ENCODE results near the gene SEPTIN7. TPM values are rescaled to one million over a fixed set of nuclear protein-coding genes. Genes with fewer than 3 reads are reported as not detected.

The SEPTIN7 gene
- total and polyA plus RNA-seq, 9 of the 15 experiments (the other 6 are each of a cell fraction or from before 2014, with no cell fraction given) = 95.0 to 268 (median 163) TPM

DNA sequence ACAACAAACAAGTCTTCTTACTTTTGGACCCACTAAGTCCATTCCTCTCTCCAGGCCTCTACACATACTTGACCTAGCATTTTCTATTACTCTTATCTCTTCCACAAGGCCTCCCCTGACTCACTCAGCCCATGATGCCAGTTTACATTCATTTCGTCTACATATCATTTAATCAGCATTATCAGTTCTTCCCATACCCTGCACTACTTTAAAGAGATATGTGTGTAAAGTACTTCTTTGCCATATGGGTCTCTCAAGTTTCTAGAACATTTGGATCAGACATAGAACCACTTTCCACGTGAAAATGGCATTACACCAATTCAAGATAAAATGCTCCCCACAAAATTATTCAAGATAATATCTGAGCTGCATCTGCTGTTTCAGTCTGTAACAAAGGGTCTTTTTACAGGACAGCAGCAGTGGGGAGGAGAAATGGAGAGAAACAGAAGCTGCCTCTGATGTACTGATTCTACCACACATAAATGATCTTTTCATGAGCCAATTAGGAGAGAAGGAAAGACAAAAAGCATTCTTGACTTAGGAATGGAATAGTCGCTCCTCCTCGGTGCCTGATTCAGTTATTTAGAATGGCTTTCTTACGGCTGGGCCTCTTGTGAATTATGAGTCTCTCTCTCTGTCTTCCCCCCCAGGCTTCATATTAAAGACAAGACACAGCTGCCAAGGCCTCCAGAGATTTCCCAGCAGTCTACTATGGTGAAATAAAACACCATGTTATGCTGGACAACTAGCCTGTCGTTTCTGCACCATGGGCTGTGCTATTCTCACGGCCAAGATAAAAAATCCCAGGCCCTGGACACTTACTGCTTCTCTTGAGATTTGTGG, 46.9 kb upstream of the SEPTIN7 start (continued):
- TF ChIP-seq, protein P1, sequence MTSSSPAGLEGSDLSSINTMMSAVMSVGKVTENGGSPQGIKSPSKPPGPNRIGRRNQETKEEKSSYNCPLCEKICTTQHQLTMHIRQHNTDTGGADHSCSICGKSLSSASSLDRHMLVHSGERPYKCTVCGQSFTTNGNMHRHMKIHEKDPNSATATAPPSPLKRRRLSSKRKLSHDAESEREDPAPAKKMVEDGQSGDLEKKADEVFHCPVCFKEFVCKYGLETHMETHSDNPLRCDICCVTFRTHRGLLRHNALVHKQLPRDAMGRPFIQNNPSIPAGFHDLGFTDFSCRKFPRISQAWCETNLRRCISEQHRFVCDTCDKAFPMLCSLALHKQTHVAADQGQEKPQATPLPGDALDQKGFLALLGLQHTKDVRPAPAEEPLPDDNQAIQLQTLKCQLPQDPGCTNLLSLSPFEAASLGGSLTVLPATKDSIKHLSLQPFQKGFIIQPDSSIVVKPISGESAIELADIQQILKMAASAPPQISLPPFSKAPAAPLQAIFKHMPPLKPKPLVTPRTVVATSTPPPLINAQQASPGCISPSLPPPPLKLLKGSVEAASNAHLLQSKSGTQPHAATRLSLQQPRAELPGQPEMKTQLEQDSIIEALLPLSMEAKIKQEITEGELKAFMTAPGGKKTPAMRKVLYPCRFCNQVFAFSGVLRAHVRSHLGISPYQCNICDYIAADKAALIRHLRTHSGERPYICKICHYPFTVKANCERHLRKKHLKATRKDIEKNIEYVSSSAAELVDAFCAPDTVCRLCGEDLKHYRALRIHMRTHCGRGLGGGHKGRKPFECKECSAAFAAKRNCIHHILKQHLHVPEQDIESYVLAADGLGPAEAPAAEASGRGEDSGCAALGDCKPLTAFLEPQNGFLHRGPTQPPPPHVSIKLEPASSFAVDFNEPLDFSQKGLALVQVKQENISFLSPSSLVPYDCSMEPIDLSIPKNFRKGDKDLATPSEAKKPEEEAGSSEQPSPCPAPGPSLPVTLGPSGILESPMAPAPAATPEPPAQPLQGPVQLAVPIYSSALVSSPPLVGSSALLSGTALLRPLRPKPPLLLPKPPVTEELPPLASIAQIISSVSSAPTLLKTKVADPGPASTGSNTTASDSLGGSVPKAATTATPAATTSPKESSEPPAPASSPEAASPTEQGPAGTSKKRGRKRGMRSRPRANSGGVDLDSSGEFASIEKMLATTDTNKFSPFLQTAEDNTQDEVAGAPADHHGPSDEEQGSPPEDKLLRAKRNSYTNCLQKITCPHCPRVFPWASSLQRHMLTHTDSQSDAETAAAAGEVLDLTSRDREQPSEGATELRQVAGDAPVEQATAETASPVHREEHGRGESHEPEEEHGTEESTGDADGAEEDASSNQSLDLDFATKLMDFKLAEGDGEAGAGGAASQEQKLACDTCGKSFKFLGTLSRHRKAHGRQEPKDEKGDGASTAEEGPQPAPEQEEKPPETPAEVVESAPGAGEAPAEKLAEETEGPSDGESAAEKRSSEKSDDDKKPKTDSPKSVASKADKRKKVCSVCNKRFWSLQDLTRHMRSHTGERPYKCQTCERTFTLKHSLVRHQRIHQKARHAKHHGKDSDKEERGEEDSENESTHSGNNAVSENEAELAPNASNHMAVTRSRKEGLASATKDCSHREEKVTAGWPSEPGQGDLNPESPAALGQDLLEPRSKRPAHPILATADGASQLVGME (CRISPR knock-in tag; IDR thresholded peaks at IDR 0.05) = no peak
- TF ChIP-seq POLR2AphosphoS5 (IDR thresholded peaks at IDR 0.05; ENCODE audit: control insufficient read depth, insufficient read depth, low read depth, low read length) = peak; percentile 33; the same call in 1 of the 2 replicates
- TF ChIP-seq ZKSCAN8 (CRISPR knock-in tag; IDR thresholded peaks at IDR 0.05) = no peak
- TF ChIP-seq ZFP36 (IDR thresholded peaks at IDR 0.05; ENCODE audit: low read depth, low read length, partially characterized antibody) = no peak
- no peak for TF ChIP-seq SMAD1 (IDR thresholded peaks at IDR 0.05; ENCODE audit: low read depth, low read length, partially characterized antibody)
- TF ChIP-seq ELF1 (tag; IDR thresholded peaks at IDR 0.05) = no peak
- TF ChIP-seq ZNF24 (IDR thresholded peaks at IDR 0.05) = peak; percentile 76; the same call in 1 of the 2 replicates
- no peak for TF ChIP-seq HNRNPUL1 (IDR thresholded peaks at IDR 0.05; ENCODE audit: low read length)
- TF ChIP-seq NEUROD1 (IDR thresholded peaks at IDR 0.05; ENCODE audit: borderline replicate concordance, low read depth, low read length, partially characterized antibody) = no peak
- TF ChIP-seq, protein P2, sequence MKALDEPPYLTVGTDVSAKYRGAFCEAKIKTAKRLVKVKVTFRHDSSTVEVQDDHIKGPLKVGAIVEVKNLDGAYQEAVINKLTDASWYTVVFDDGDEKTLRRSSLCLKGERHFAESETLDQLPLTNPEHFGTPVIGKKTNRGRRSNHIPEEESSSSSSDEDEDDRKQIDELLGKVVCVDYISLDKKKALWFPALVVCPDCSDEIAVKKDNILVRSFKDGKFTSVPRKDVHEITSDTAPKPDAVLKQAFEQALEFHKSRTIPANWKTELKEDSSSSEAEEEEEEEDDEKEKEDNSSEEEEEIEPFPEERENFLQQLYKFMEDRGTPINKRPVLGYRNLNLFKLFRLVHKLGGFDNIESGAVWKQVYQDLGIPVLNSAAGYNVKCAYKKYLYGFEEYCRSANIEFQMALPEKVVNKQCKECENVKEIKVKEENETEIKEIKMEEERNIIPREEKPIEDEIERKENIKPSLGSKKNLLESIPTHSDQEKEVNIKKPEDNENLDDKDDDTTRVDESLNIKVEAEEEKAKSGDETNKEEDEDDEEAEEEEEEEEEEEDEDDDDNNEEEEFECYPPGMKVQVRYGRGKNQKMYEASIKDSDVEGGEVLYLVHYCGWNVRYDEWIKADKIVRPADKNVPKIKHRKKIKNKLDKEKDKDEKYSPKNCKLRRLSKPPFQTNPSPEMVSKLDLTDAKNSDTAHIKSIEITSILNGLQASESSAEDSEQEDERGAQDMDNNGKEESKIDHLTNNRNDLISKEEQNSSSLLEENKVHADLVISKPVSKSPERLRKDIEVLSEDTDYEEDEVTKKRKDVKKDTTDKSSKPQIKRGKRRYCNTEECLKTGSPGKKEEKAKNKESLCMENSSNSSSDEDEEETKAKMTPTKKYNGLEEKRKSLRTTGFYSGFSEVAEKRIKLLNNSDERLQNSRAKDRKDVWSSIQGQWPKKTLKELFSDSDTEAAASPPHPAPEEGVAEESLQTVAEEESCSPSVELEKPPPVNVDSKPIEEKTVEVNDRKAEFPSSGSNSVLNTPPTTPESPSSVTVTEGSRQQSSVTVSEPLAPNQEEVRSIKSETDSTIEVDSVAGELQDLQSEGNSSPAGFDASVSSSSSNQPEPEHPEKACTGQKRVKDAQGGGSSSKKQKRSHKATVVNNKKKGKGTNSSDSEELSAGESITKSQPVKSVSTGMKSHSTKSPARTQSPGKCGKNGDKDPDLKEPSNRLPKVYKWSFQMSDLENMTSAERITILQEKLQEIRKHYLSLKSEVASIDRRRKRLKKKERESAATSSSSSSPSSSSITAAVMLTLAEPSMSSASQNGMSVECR (CRISPR knock-in tag; IDR thresholded peaks at IDR 0.05) = no peak
- 0 out of 4 replicates have a peak, but pooled peaks of 1 of the 2 experiments have one; percentile 11 for TF ChIP-seq RCOR1 (IDR thresholded peaks at IDR 0.05; ENCODE audit: borderline replicate concordance in 1 of 2, low read depth in 2 of 2, low read length in 2 of 2)
- TF ChIP-seq SMARCB1 (IDR thresholded peaks at IDR 0.05; ENCODE audit: insufficient read length, low read depth) = no peak
- TF ChIP-seq C11orf30 (IDR thresholded peaks at IDR 0.05; ENCODE audit: low read depth) = 0 out of 2 replicates have a peak, but pooled peaks have one; percentile 35

Measured in K562 (cell line).